ENCODE data around the gene ULBP3. TPM values are rescaled to one million over a fixed set of nuclear protein-coding genes. Genes with fewer than 3 reads are reported as not detected.
"Not testable (repeated sequence)": the region's sequence is repeated elsewhere in the genome, so short reads cannot be mapped to it uniquely, and the experiment has no call there.

ULBP3 gene
- total RNA-seq, 1 experiment from 2014 or later: 8.1 TPM

- no peaks in the 10 kb centered on the region for H3K36me3 Mint-ChIP-seq (ENCODE audit: insufficient read depth, unreplicated experiment)
- H3K27me3 Mint-ChIP-seq (ENCODE audit: insufficient read depth, unreplicated experiment): no peaks in the 10 kb centered on the region
- Histone ChIP-seq H3K9me3 (no peaks in the 10 kb centered on the region), H3K27me3 (replicated peaks; ENCODE audit: control insufficient read depth, insufficient read depth, low read length) (no peaks in the 10 kb centered on the region), H3K4me3 (ENCODE audit: low read depth, low read length) (peak overlapping the region; percentile 66), H3K36me3 (ENCODE audit: control insufficient read depth, insufficient read depth, low read length) (no peaks in the 10 kb centered on the region), H3K4me1 (no peaks in the 10 kb centered on the region; the same call in 1 of the 2 replicates)
- no TSS peak for BruUV-seq (replicated peaks)
- H3K9me3 Mint-ChIP-seq (ENCODE audit: unreplicated experiment): no peaks in the 10 kb centered on the region
- ChIA-PET CTCF (no interaction called here), POLR2A (interaction anchor here (0.5 kb wide), 1 partner anchor 26 kb away, joined by 4 read pairs; no protein-coding TSS in a partner anchor)
- intact Hi-C loops (cut with micrococcal nuclease; ENCODE audit: unreplicated experiment): loop anchor here (5.0 kb wide), 2 partner anchors 51 to 136 kb away; no protein-coding TSS in a partner anchor
- TF ChIP-seq, protein P1, sequence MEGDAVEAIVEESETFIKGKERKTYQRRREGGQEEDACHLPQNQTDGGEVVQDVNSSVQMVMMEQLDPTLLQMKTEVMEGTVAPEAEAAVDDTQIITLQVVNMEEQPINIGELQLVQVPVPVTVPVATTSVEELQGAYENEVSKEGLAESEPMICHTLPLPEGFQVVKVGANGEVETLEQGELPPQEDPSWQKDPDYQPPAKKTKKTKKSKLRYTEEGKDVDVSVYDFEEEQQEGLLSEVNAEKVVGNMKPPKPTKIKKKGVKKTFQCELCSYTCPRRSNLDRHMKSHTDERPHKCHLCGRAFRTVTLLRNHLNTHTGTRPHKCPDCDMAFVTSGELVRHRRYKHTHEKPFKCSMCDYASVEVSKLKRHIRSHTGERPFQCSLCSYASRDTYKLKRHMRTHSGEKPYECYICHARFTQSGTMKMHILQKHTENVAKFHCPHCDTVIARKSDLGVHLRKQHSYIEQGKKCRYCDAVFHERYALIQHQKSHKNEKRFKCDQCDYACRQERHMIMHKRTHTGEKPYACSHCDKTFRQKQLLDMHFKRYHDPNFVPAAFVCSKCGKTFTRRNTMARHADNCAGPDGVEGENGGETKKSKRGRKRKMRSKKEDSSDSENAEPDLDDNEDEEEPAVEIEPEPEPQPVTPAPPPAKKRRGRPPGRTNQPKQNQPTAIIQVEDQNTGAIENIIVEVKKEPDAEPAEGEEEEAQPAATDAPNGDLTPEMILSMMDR (IDR thresholded peaks at IDR 0.05; ENCODE audit: insufficient read depth in 1 of 2, low read depth in 1 of 2, low read length in 1 of 2, severe bottlenecking in 1 of 2, unreplicated experiment in 1 of 2): no peak
- H3K27ac Mint-ChIP-seq (ENCODE audit: unreplicated experiment): peak overlapping the region; percentile 44
- peaks cover 7% of the 10 kb centered on the region for H3K4me1 Mint-ChIP-seq (ENCODE audit: low read depth, unreplicated experiment)
- peak overlapping the region; percentile 80 for H3K4me3 Mint-ChIP-seq (ENCODE audit: unreplicated experiment)
- DNase-seq: peak in 1 of 2 experiments; percentile 15
Measured at GRCh38 chr6:150068151-150068550, 770 bp downstream of the ULBP3 start.

DNA sequence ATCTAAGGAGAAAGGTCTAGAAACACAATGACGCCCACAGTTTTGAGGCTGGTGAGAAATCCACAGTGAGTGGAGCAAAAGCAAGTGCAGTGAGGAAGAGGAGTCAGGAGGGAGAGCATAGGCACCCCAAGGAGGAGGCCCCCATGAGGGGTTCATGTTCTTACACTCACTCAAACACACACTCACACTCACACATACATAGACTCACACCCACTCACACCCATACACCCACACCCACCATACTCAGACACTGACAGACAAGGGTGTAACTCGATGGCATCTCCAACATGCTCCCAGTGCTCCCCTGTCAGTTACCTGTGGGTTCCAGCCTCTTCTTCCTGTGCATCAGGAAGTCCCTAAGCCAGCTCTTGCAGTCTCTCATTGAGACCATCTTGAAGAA is 3.8 kb downstream of the ULBP3 start:
- H3K27ac Mint-ChIP-seq (ENCODE audit: unreplicated experiment): no peak overlapping the region
- H3K9me3 Mint-ChIP-seq (ENCODE audit: unreplicated experiment): no peaks in the 10 kb centered on the region
- H3K27me3 ChIP-seq (replicated peaks; ENCODE audit: control insufficient read depth, insufficient read depth, low read length): no peaks in the 10 kb centered on the region
- intact Hi-C loops (cut with micrococcal nuclease; ENCODE audit: unreplicated experiment): loop anchor here (5.0 kb wide), 2 partner anchors 48 to 133 kb away; no protein-coding TSS in a partner anchor
- no peak overlapping the region for H3K4me3 Mint-ChIP-seq (ENCODE audit: unreplicated experiment)
- TF ChIP-seq, protein P1 (IDR thresholded peaks at IDR 0.05; ENCODE audit: insufficient read depth in 1 of 2, low read depth in 1 of 2, low read length in 1 of 2, severe bottlenecking in 1 of 2, unreplicated experiment in 1 of 2): no peak
- H3K27me3 Mint-ChIP-seq (ENCODE audit: insufficient read depth, unreplicated experiment): no peaks in the 10 kb centered on the region
- no peaks in the 10 kb centered on the region for H3K4me1 ChIP-seq
- no peaks in the 10 kb centered on the region for H3K36me3 Mint-ChIP-seq (ENCODE audit: insufficient read depth, unreplicated experiment)
- ChIA-PET POLR2A (no interaction called here), CTCF (no interaction called here)
- DNase-seq: no peak
- no peak overlapping the region for H3K4me3 ChIP-seq (ENCODE audit: low read depth, low read length)
- H3K9me3 ChIP-seq: no peaks in the 10 kb centered on the region
- no peaks in the 10 kb centered on the region for H3K36me3 ChIP-seq (ENCODE audit: control insufficient read depth, insufficient read depth, low read length)
- no peaks in the 10 kb centered on the region for H3K4me1 Mint-ChIP-seq (ENCODE audit: low read depth, unreplicated experiment)
- BruUV-seq (replicated peaks): no TSS peak

DNA sequence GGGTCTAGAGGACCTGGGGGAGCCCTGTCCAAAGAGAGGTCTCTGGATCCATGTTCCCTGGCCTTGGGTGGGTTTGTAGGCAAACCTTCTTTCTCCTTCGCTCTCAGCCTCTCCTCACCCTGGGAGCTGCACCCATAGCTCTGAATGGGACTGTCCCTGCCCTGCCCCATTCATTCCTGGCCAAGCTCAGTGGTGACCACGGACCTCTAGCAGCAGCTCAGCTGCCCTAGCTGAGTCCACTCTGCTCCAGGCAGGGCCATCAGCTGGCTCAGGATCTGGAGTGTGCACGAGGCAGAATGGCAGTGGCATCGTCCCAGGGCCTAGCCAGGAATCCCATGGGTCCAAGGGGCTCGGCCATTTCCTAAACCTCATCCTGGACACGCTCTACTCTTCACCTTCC is 5.3 kb downstream of the ULBP3 start:
- no peak for DNase-seq
- Mint-ChIP-seq H3K9me3 (ENCODE audit: unreplicated experiment) (no peaks in the 10 kb centered on the region), H3K36me3 (ENCODE audit: insufficient read depth, unreplicated experiment) (no peaks in the 10 kb centered on the region), H3K27ac (ENCODE audit: unreplicated experiment) (no peak overlapping the region), H3K4me1 (ENCODE audit: low read depth, unreplicated experiment) (no peaks in the 10 kb centered on the region), H3K4me3 (ENCODE audit: unreplicated experiment) (no peak overlapping the region), H3K27me3 (ENCODE audit: insufficient read depth, unreplicated experiment) (peaks cover under 1% of the 10 kb centered on the region)
- intact Hi-C loops (cut with micrococcal nuclease; ENCODE audit: unreplicated experiment): no loop called here
- Histone ChIP-seq H3K4me3 (ENCODE audit: low read depth, low read length) (no peak overlapping the region), H3K9me3 (no peaks in the 10 kb centered on the region), H3K27me3 (replicated peaks; ENCODE audit: control insufficient read depth, insufficient read depth, low read length) (no peaks in the 10 kb centered on the region), H3K36me3 (ENCODE audit: control insufficient read depth, insufficient read depth, low read length) (no peaks in the 10 kb centered on the region), H3K4me1 (no peaks in the 10 kb centered on the region)
- TF ChIP-seq, protein P1 (IDR thresholded peaks at IDR 0.05; ENCODE audit: insufficient read depth in 1 of 2, low read depth in 1 of 2, low read length in 1 of 2, severe bottlenecking in 1 of 2, unreplicated experiment in 1 of 2): no peak
- BruUV-seq (replicated peaks): no TSS peak
- CTCF ChIA-PET: no interaction called here
- POLR2A ChIA-PET: no interaction called here

- H3K36me3 Mint-ChIP-seq (ENCODE audit: insufficient read depth, unreplicated experiment); BruUV-seq (replicated peaks); H3K4me1 ChIP-seq; H3K4me3 ChIP-seq (ENCODE audit: low read depth, low read length); H3K27me3 ChIP-seq (replicated peaks; ENCODE audit: control insufficient read depth, insufficient read depth, low read length); intact Hi-C loops (cut with micrococcal nuclease; ENCODE audit: unreplicated experiment); H3K36me3 ChIP-seq (ENCODE audit: control insufficient read depth, insufficient read depth, low read length); H3K4me3 Mint-ChIP-seq (ENCODE audit: unreplicated experiment); H3K4me1 Mint-ChIP-seq (ENCODE audit: low read depth, unreplicated experiment); POLR2A ChIA-PET; H3K27ac Mint-ChIP-seq (ENCODE audit: unreplicated experiment); CTCF ChIA-PET; H3K9me3 Mint-ChIP-seq (ENCODE audit: unreplicated experiment); H3K9me3 ChIP-seq; DNase-seq: not testable (repeated sequence)
- peaks cover 17% of the 10 kb centered on the region for H3K27me3 Mint-ChIP-seq (ENCODE audit: insufficient read depth, unreplicated experiment)
Measured at GRCh38 chr6:150059973-150060372, 8.9 kb downstream of the ULBP3 start.

Measured in Caco-2 (cell line).